Adrenal gland (tissue), 5 donors: Measurements from ENCODE around the gene SCYGR2.

Source experiments
- POLR2A ChIP-seq, 2 donors: fragments of 450-650 bp; IDR thresholded peaks; one replicate each; pipeline ENCODE4 v1.6.1; 2017; ENCODE audit warnings: antibody characterized with exemption in 2 of 2, mild to moderate bottlenecking in 2 of 2, moderate library complexity in 1 of 2
- TF ChIP-seq, protein P1 (sequence below), 6 experiments: fragments of 450-650 bp in 4 of 6; fragments of 200-600 bp in 2 of 6; sonication (generic) in 1 of 6; IDR thresholded peaks; 1 replicate in 5 of 6; 2 replicates in 1 of 6; pipeline versions ENCODE4 v1.5.1 to v1.8.0; 2016 to 2021; ENCODE audit warnings: antibody characterized with exemption in 6 of 6, mild to moderate bottlenecking in 2 of 6, moderate library complexity in 1 of 6
- donor health status: DM: no; HTN: no; CAD: no.

GRCh38 chr2:227614246-227614645 lies 15.6 kb downstream of the SCYGR2 start:
- TF ChIP-seq, protein P1, sequence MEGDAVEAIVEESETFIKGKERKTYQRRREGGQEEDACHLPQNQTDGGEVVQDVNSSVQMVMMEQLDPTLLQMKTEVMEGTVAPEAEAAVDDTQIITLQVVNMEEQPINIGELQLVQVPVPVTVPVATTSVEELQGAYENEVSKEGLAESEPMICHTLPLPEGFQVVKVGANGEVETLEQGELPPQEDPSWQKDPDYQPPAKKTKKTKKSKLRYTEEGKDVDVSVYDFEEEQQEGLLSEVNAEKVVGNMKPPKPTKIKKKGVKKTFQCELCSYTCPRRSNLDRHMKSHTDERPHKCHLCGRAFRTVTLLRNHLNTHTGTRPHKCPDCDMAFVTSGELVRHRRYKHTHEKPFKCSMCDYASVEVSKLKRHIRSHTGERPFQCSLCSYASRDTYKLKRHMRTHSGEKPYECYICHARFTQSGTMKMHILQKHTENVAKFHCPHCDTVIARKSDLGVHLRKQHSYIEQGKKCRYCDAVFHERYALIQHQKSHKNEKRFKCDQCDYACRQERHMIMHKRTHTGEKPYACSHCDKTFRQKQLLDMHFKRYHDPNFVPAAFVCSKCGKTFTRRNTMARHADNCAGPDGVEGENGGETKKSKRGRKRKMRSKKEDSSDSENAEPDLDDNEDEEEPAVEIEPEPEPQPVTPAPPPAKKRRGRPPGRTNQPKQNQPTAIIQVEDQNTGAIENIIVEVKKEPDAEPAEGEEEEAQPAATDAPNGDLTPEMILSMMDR (IDR thresholded peaks at IDR 0.05): no peak
- no peak for TF ChIP-seq POLR2A (IDR thresholded peaks at IDR 0.05)
